GM20431 (cell line): ENCODE data around the gene GNG7.
"Not testable (repeated sequence)": the region's sequence is repeated elsewhere in the genome, so short reads cannot be mapped to it uniquely, and the experiment has no call there.

Experiments
- in situ Hi-C: fragments of 300-500 bp; cut with MseI, MboI; formaldehyde crosslinking; loops from one replicate; pipeline ENCODE4 v1.15.0; 2020; ENCODE audit warnings: low sequenced_read_pairs; ENCODE audit not compliant: unreplicated experiment

The GNG7 gene

GRCh38 chr19:2629491-2630351, 72.8 kb downstream of the GNG7 start:
- in situ Hi-C loops = no loop called here

GRCh38 chr19:2628597-2628996, 73.9 kb downstream of the GNG7 start:
- in situ Hi-C loops = no loop called here

GRCh38 chr19:2627855-2628254, 74.6 kb downstream of the GNG7 start:
- in situ Hi-C loops = no loop called here

- in situ Hi-C loops = no loop called here
Measured at GRCh38 chr19:2627319-2627829, 75.1 kb downstream of the GNG7 start.

GRCh38 chr19:2625434-2625833, 77.1 kb downstream of the GNG7 start:
- in situ Hi-C loops = no loop called here

GRCh38 chr19:2624537-2625091, 77.9 kb downstream of the GNG7 start:
- in situ Hi-C loops = no loop called here

- in situ Hi-C loops = no loop called here
Measured at GRCh38 chr19:2623798-2624197, 78.7 kb downstream of the GNG7 start.

- in situ Hi-C loops = not testable (repeated sequence)
Measured at GRCh38 chr19:2622371-2622961, 80.0 kb downstream of the GNG7 start.

GRCh38 chr19:2619076-2619475, 83.4 kb downstream of the GNG7 start:
- in situ Hi-C loops = loop anchor here (10.0 kb wide), 1 partner anchor 144 kb away; the partner anchor contains the start of gene GADD45B

GRCh38 chr19:2618611-2619010, 83.9 kb downstream of the GNG7 start:
- in situ Hi-C loops = loop anchor here (10.0 kb wide), 1 partner anchor 144 kb away; the partner anchor contains the start of gene GADD45B

- in situ Hi-C loops = loop anchor here (10.0 kb wide), 1 partner anchor 143 kb away; the partner anchor contains the start of gene GADD45B
Measured at GRCh38 chr19:2617393-2618165, 84.9 kb downstream of the GNG7 start.

- in situ Hi-C loops = loop anchor here (10.0 kb wide), 1 partner anchor 142 kb away; the partner anchor contains the start of gene GADD45B
Measured at GRCh38 chr19:2616741-2617392, 85.6 kb downstream of the GNG7 start.

- in situ Hi-C loops = loop anchor here (10.0 kb wide), 1 partner anchor 141 kb away; the partner anchor contains the start of gene GADD45B
Measured at GRCh38 chr19:2615782-2616181, 86.7 kb downstream of the GNG7 start.

- in situ Hi-C loops = loop anchor here (10.0 kb wide), 1 partner anchor 139 kb away; the partner anchor contains the start of gene GADD45B
Measured at GRCh38 chr19:2613507-2614295, 88.8 kb downstream of the GNG7 start.

GRCh38 chr19:2612619-2613249, 89.8 kb downstream of the GNG7 start:
- in situ Hi-C loops = loop anchor here (10.0 kb wide), 1 partner anchor 138 kb away; the partner anchor contains the start of gene GADD45B

- in situ Hi-C loops = loop anchor here (10.0 kb wide), 1 partner anchor 137 kb away; the partner anchor contains the start of gene GADD45B
Measured at GRCh38 chr19:2611483-2612464, 90.7 kb downstream of the GNG7 start.
